GM10847 (cell line): ENCODE data around the gene ADAMTS12.

Experiments used
- POLR2A ChIP-seq: IDR thresholded peaks from 2 replicates; pipeline ENCODE4 v1.6.1; 2011; ENCODE audit not compliant: insufficient read length; ENCODE audit errors: extremely low read depth

The ADAMTS12 gene

DNA sequence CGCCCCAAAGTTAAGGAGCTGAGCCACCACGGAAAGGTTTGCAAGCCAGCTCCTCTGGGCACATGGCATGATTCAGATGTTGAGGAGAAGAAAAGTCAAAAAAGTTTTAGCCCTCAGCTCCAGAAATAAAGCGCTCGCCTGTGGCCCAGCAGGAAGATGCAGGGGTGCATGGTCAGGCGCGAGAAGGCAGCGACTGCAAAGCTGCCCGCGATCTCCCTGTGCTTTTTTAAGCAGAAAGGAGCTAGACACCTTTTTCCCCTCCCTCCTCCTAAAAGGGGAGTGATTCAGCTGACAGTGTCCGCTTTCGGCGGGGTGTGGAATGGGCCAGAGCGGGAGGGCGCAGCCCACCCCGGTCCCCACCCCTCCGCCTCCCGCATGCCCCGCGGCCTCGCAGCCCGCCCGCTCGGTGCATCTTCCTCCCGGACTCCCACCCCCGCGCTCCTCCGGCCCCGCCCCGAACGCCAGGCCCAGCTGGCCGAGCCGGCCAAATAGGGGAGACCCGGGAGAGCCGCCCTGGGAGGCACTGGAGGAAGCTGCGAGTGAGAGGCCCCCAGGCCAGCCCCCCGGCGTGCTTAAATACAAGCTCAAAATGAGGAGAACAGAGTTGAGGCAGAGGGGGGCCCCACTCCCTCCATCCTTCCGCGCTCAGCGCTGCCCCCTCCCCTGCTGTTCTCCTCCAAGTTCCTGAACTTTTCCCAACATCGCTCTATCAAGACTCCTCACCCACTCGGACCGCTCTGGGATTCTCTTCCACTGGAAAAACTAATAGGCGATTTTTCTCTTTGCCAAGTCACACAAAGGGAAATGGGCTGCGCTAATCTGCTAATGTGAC lies at the start of gene ADAMTS12:
TSS of gene ADAMTS12 (minus strand) at position 203 of the 832 bp plus-strand sequence. CDS start at position 69, 134 bp downstream.
- TF ChIP-seq POLR2A: no peak

DNA sequence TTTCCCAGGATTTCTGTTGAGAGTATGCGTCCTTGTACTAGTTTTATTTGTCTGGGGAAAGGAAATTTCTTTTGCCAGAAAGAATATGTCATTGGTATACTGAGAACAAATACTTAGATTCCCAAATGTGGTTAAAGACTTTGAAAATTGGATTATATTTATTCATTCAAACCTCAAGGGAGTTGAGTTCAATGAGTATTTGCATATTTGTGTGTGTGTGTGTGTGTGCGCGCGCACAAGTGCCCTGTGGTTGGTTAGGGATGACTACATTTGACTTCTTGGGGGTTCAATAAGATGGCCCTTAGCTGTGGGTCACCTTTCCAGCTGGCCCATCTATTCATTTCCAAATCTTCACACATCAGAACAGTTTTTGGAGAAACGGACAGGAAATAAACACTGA lies 49.3 kb upstream of the ADAMTS12 start:
- no peak for TF ChIP-seq POLR2A

DNA sequence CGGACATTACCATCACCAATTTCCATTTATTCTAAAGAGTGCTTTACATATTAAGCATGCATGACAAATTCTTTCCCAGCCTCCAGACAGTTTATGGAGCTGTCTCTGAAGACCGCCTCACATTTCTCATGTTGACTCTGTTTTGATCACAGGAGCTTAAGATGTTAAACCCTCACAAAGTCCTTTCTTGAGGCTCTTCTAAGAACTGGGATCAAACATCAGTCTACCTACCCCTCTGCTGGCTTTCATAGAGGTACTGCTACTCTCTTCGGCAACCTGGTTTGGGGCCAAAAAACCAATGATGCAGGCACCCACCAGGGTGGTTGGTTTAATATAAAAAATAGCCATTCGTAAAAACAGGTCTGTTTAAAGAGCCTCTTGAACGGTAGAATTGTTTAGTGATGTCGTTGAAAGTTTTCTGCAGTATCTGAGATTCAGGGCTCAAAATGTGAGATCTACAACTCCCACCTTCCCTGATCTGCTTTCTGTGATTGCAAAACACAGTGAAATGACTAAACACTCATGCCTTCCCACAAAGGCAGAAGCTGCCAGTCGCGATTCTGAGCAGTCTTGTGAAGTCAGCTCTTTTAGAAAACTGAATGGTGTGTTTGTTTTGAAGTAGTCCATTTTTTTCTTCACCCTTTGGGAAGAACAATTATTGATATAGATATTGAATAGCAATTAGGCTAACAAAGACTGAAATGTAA lies 47.9 kb upstream of the ADAMTS12 start:
- no peak for TF ChIP-seq POLR2A

- no peak for TF ChIP-seq POLR2A
These were observed 47.1 kb upstream of the ADAMTS12 start for GRCh38 chr5:33938881-33939280.

- TF ChIP-seq POLR2A: no peak
These were observed 46.7 kb upstream of the ADAMTS12 start for GRCh38 chr5:33938507-33938796.

DNA sequence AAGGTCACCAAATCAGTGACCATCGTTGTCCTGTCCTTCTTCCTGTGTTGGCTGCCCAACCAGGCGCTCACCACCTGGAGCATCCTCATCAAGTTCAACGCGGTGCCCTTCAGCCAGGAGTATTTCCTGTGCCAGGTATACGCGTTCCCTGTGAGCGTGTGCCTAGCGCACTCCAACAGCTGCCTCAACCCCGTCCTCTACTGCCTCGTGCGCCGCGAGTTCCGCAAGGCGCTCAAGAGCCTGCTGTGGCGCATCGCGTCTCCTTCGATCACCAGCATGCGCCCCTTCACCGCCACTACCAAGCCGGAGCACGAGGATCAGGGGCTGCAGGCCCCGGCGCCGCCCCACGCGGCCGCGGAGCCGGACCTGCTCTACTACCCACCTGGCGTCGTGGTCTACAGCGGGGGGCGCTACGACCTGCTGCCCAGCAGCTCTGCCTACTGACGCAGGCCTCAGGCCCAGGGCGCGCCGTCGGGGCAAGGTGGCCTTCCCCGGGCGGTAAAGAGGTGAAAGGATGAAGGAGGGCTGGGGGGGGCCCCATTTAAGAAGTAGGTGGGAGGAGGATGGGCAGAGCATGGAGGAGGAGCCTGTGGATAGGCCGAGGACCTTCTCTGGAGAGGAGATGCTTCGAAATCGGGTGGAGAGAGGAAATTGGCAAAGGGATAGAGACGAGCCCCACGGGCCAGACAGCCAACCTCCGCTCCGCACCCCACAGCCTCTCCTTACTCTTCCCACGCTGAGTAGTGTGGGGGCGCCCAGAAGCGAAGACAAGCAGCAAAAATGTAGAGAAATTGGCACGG lies 46.1 kb upstream of the ADAMTS12 start:
- no peak for TF ChIP-seq POLR2A

- no peak for TF ChIP-seq POLR2A
These were observed 45.4 kb upstream of the ADAMTS12 start for GRCh38 chr5:33937017-33937706.

- TF ChIP-seq POLR2A: no peak
These were observed 44.7 kb upstream of the ADAMTS12 start, which contains the start of gene RXFP3 for GRCh38 chr5:33936381-33937016. TSS of gene RXFP3 (plus strand) at chr5:33936386. CDS start at chr5:33936741, 355 bp downstream.

- no peak for TF ChIP-seq POLR2A
These were observed 44.2 kb upstream of the ADAMTS12 start for GRCh38 chr5:33936004-33936380.

DNA sequence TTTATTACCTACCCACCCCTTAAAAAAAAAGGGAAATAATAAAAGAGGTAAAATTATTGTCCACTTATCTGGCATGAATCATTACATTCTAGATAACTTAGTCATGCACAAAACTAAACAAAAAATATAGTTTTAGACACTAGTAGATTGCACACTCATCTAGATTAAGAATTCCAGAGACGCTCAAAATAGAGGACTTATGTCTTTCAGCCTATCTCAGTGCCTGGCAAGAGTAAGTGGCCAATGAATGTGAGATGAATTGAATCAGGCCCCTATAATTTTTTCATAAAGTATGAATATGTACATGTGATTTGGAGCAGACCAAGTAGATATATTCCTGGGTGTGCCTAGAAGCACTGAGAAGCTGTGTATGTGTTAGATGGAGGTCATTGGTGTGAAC lies 42.4 kb upstream of the ADAMTS12 start:
- TF ChIP-seq POLR2A: no peak

DNA sequence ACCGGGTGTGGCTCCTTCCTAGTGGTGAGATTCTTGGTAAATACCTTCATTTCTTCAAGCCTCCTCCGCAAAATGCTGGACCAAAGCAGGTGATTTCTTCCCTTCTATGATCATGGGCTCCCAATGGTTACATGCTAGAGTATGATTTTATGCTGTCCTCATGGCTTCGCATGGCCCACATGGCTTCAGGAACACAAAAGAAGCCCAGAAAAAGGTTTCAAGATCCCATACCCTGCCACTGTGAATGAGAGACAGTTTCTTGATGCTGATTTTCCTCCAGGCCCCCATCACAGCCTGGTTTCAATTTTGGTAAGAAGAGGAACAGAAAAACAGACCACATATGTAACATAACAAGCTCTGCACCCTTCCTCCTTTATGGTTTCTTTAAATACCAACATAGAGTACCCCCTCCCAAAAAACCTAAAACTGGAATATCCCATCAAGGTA lies 42.0 kb upstream of the ADAMTS12 start:
- TF ChIP-seq POLR2A: no peak

DNA sequence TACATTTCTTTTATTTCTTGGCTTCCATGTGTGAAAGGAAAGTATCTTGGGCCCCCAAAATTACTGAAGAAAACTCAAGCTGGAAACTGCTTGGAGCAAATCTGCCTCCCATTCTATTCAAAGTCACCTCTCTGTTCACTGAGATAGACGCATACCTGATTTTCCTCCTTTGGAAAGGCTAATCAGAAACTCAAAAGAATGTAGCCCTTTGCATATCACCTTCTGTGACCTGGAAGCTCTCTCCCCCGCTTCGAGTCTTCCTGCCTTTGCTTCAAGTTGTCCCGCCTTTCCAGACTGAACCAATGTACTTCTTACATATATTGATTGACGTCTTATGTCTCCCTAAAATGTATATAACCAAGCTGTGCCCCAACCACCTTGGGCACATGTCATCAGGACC lies 39.3 kb upstream of the ADAMTS12 start:
- no peak for TF ChIP-seq POLR2A

DNA sequence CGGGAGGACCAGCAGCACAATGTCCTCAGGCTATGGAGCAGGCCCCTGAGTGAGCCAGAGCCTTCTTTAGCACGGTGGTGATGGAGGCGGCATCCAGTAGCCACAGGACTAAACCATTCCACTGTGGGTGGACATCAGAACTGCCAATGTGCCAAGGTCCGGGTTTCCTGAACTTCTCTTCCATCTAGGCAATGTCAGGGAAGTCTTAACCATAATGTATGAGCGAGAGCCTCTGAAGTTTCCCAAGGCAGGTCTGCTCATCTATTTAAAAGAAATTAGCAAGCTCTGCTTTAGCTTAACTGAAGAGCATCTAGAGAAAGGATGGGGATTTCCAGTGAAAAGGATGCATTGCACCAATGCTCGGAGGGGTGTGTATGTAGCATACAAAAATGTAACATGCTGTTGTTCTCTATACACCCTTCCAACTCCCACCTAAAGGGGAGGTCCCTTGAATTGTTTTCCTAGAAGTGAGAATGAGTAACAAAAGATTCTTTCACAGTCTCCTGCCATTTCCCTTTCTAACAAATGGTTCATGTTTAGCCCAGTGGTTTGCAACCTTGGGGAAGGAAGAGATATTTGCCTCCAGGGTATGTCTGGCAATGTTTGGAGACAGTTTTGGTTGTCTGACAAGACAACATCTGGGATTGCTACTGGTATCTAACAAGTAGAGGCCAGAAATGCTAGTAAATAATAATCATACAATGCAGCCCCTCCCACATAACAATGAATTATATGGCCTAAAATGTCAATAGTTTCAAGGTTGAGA lies 38.3 kb upstream of the ADAMTS12 start:
- TF ChIP-seq POLR2A: no peak

DNA sequence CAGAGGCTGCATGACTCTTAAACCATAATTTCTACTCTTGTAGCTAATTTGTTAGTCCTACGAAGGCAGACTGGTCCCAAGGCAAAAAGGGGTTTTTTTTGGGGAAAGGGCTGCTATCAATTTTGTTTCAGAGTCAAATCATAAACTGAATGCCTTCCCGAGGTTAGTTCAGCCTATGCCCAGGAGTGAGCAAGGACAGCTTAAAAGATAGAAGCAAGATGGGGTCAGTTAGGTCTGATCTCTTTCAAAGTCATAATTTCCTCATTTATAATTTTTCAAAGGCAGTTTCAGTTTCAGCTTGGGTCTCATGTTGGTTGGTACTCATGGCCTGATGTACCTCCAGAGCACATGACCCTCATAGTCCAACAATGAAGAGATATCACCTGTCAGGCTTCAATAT lies 36.5 kb upstream of the ADAMTS12 start:
- no peak for TF ChIP-seq POLR2A
